ENCODE measurements around the gene CCSER1. TPM values are rescaled to one million over a fixed set of nuclear protein-coding genes. Genes with fewer than 3 reads are reported as not detected.

The CCSER1 gene
- total RNA-seq, 2 experiments from 2014 or later, result not detected

DNA sequence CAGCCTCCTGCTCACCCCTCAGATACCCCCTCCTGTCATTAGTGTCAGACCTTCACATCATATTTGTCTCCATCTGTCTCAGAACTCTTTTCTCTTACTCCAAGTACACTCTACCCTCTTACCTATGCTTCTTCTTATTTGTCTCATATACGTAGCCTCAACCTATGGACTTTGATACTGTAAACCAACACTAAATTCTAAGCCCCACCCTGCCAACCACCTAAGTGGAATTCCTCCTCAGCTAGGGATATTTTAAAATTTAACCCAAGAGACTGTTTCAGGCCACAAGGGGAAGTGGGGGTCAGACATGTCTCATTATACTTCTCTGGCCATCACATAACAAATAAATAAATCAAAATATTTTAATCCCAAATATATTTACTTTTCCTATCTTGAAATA is 1398.4 kb downstream of the CCSER1 start:
- no peak overlapping the region for H3K27ac ChIP-seq (ENCODE audit: low read depth, low read length, poor library complexity, severe bottlenecking)
- no peak for TF ChIP-seq EZH2phosphoT487 (IDR thresholded peaks at IDR 0.05; ENCODE audit: borderline replicate concordance, low read depth, low read length)
- TF ChIP-seq, protein P1, sequence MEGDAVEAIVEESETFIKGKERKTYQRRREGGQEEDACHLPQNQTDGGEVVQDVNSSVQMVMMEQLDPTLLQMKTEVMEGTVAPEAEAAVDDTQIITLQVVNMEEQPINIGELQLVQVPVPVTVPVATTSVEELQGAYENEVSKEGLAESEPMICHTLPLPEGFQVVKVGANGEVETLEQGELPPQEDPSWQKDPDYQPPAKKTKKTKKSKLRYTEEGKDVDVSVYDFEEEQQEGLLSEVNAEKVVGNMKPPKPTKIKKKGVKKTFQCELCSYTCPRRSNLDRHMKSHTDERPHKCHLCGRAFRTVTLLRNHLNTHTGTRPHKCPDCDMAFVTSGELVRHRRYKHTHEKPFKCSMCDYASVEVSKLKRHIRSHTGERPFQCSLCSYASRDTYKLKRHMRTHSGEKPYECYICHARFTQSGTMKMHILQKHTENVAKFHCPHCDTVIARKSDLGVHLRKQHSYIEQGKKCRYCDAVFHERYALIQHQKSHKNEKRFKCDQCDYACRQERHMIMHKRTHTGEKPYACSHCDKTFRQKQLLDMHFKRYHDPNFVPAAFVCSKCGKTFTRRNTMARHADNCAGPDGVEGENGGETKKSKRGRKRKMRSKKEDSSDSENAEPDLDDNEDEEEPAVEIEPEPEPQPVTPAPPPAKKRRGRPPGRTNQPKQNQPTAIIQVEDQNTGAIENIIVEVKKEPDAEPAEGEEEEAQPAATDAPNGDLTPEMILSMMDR (conservative IDR thresholded peaks at IDR 0.05; ENCODE audit: low read length), result no peak
- H3K36me3 ChIP-seq (ENCODE audit: insufficient read depth, low read length), result no peaks in the 10 kb centered on the region
- H3K4me1 ChIP-seq (ENCODE audit: insufficient read depth, low read length, poor library complexity, severe bottlenecking), result no peaks in the 10 kb centered on the region
- H3K9me2 ChIP-seq (ENCODE audit: insufficient read depth, low read length), result no peaks in the 10 kb centered on the region
- CTCF ChIA-PET (ENCODE audit: unreplicated experiment), result no interaction called here
- H3K9me3 ChIP-seq (ENCODE audit: low read length), result 0 out of 2 replicates have a peak, but pooled peaks cover 4% of the 10 kb centered on the region
- DNase-seq (ENCODE audit: low spot score), result no peak
- H2AFZ ChIP-seq (ENCODE audit: low read length), result no peak overlapping the region
- BruUV-seq (replicated peaks), result no TSS peak
- H3K4me3 ChIP-seq (ENCODE audit: low read depth, low read length, poor library complexity, severe bottlenecking), result no peak overlapping the region
- H4K20me1 ChIP-seq (ENCODE audit: insufficient read depth, low read length), result no peaks in the 10 kb centered on the region
- no peak overlapping the region for H3K4me2 ChIP-seq (ENCODE audit: low read length)
- POLR2A ChIA-PET, result no interaction called here
- intact Hi-C loops (cut with micrococcal nuclease; ENCODE audit: unreplicated experiment), result no loop called here
- no peaks in the 10 kb centered on the region for H3K79me2 ChIP-seq (ENCODE audit: insufficient read depth, low read depth, low read length)

GRCh38 chr4:91527056-91527455 is 1399.9 kb downstream of the CCSER1 start:
- intact Hi-C loops (cut with micrococcal nuclease; ENCODE audit: unreplicated experiment), result no loop called here
- no peaks in the 10 kb centered on the region for H3K4me1 ChIP-seq (ENCODE audit: insufficient read depth, low read length, poor library complexity, severe bottlenecking)
- BruUV-seq (replicated peaks), result no TSS peak

GRCh38 chr4:91567594-91567993 is 1440.4 kb downstream of the CCSER1 start:
- no peak overlapping the region for H3K4me2 ChIP-seq (ENCODE audit: low read length)
- no peak for TF ChIP-seq EZH2phosphoT487 (IDR thresholded peaks at IDR 0.05; ENCODE audit: borderline replicate concordance, low read depth, low read length)
- TF ChIP-seq, protein P1 (conservative IDR thresholded peaks at IDR 0.05; ENCODE audit: low read length), result no peak

More at GRCh38 chr4:91527056-91527455, 1399.9 kb downstream of the CCSER1 start:
- Histone ChIP-seq H3K79me2 (ENCODE audit: insufficient read depth, low read depth, low read length) (no peaks in the 10 kb centered on the region), H3K27ac (ENCODE audit: low read depth, low read length, poor library complexity, severe bottlenecking) (no peak overlapping the region), H4K20me1 (ENCODE audit: insufficient read depth, low read length) (no peaks in the 10 kb centered on the region), H2AFZ (ENCODE audit: low read length) (no peak overlapping the region), H3K4me3 (ENCODE audit: low read depth, low read length, poor library complexity, severe bottlenecking) (no peak overlapping the region), H3K36me3 (ENCODE audit: insufficient read depth, low read length) (no peaks in the 10 kb centered on the region), H3K9me3 (ENCODE audit: low read length) (0 out of 2 replicates have a peak, but pooled peaks cover 4% of the 10 kb centered on the region), H3K9me2 (ENCODE audit: insufficient read depth, low read length) (no peaks in the 10 kb centered on the region), H3K4me2 (ENCODE audit: low read length) (no peak overlapping the region)
- CTCF ChIA-PET (ENCODE audit: unreplicated experiment), result no interaction called here
- no peak for TF ChIP-seq EZH2phosphoT487 (IDR thresholded peaks at IDR 0.05; ENCODE audit: borderline replicate concordance, low read depth, low read length)
- TF ChIP-seq, protein P1 (conservative IDR thresholded peaks at IDR 0.05; ENCODE audit: low read length), result no peak
- no peak for DNase-seq (ENCODE audit: low spot score)
- POLR2A ChIA-PET, result no interaction called here

More at GRCh38 chr4:91567594-91567993, 1440.4 kb downstream of the CCSER1 start:
- Histone ChIP-seq H3K4me3 (ENCODE audit: low read depth, low read length, poor library complexity, severe bottlenecking) (no peak overlapping the region), H3K9me3 (ENCODE audit: low read length) (0 out of 2 replicates have a peak, but pooled peaks cover 5% of the 10 kb centered on the region), H4K20me1 (ENCODE audit: insufficient read depth, low read length) (no peaks in the 10 kb centered on the region), H3K79me2 (ENCODE audit: insufficient read depth, low read depth, low read length) (no peaks in the 10 kb centered on the region), H3K36me3 (ENCODE audit: insufficient read depth, low read length) (no peaks in the 10 kb centered on the region), H3K9me2 (ENCODE audit: insufficient read depth, low read length) (no peaks in the 10 kb centered on the region), H2AFZ (ENCODE audit: low read length) (no peak overlapping the region), H3K27ac (ENCODE audit: low read depth, low read length, poor library complexity, severe bottlenecking) (no peak overlapping the region), H3K4me1 (ENCODE audit: insufficient read depth, low read length, poor library complexity, severe bottlenecking) (no peaks in the 10 kb centered on the region)
- POLR2A ChIA-PET, result no interaction called here
- no TSS peak for BruUV-seq (replicated peaks)
- intact Hi-C loops (cut with micrococcal nuclease; ENCODE audit: unreplicated experiment), result no loop called here
- CTCF ChIA-PET (ENCODE audit: unreplicated experiment), result no interaction called here
- DNase-seq (ENCODE audit: low spot score), result no peak
